HepG2 (cell line): ENCODE data around the gene MRPL28. TPM values are rescaled to one million over a fixed set of nuclear protein-coding genes. Genes with fewer than 3 reads are reported as not detected.

ENCODE experiments used
- AGO2 ChIP-seq: fragments of 200-400 bp; formaldehyde crosslinking; optimal IDR thresholded peaks from 2 replicates; pipeline ENCODE3; 2017; ENCODE audit warnings: mild to moderate bottlenecking, low read depth, low read length, moderate library complexity
- CEBPG ChIP-seq: IDR thresholded peaks from 2 replicates; pipeline ENCODE4 v1.6.1; 2016
- CERS6 ChIP-seq: sonication (generic); formaldehyde crosslinking; IDR thresholded peaks from 2 replicates; pipeline ENCODE4 v1.5.0; 2020; ENCODE audit warnings: missing genetic modification reagents
- CHD4 ChIP-seq: fragments of 200-600 bp; sonication (generic); IDR thresholded peaks from 2 replicates; pipeline ENCODE4 v1.7.0; 2017; ENCODE audit warnings: mild to moderate bottlenecking, low read length, borderline replicate concordance
- CREM ChIP-seq, 2 experiments: sonication (generic) in 1 of 2; formaldehyde crosslinking in 1 of 2; IDR thresholded peaks; 2 replicates each; pipeline versions ENCODE4 v1.4.0 to v1.6.1; 2016 to 2020; ENCODE audit warnings: antibody characterized with exemption in 1 of 2, mild to moderate bottlenecking in 1 of 2, missing genetic modification reagents in 1 of 2
- EEA1 ChIP-seq: sonication (generic); formaldehyde crosslinking; IDR thresholded peaks from 2 replicates; pipeline ENCODE4 v1.5.1; 2020; ENCODE audit warnings: mild to moderate bottlenecking, missing genetic modification reagents, borderline replicate concordance
- HIC2 ChIP-seq: sonication (generic); formaldehyde crosslinking; IDR thresholded peaks from 2 replicates; pipeline ENCODE4 v1.9.0; 2022; ENCODE audit warnings: low read depth, missing genetic modification reagents
- HIVEP1 ChIP-seq: sonication (generic); formaldehyde crosslinking; IDR thresholded peaks from 2 replicates; pipeline ENCODE4 v1.4.0; 2020; ENCODE audit warnings: mild to moderate bottlenecking, missing genetic modification reagents
- HOXA9 ChIP-seq: sonication (generic); formaldehyde crosslinking; IDR thresholded peaks from 2 replicates; pipeline ENCODE4 v1.8.1; 2022; ENCODE audit warnings: missing genetic modification reagents, mild to moderate bottlenecking, moderate library complexity, borderline replicate concordance
- MIXL1 ChIP-seq: IDR thresholded peaks from 2 replicates; pipeline ENCODE4 v1.6.1; 2016
- NCOA2 ChIP-seq: sonication (generic); formaldehyde crosslinking; IDR thresholded peaks from 2 replicates; pipeline ENCODE4 v1.8.0; 2022; ENCODE audit warnings: inconsistent platforms
- PAWR ChIP-seq: sonication (generic); formaldehyde crosslinking; IDR thresholded peaks from 2 replicates; pipeline ENCODE4 v1.4.0; 2020; ENCODE audit warnings: missing genetic modification reagents, mild to moderate bottlenecking, borderline replicate concordance
- PHF21A ChIP-seq: sonication (generic); formaldehyde crosslinking; IDR thresholded peaks from 2 replicates; pipeline ENCODE4 v1.5.0; 2020; ENCODE audit warnings: mild to moderate bottlenecking, missing genetic modification reagents
- POLR2G ChIP-seq: fragments of 200-400 bp; formaldehyde crosslinking; IDR thresholded peaks from 2 replicates; pipeline ENCODE4 v1.6.1; 2018; ENCODE audit warnings: mild to moderate bottlenecking, low read depth, low read length, moderate library complexity
- PPARG ChIP-seq: conservative IDR thresholded peaks from 2 replicates; pipeline ENCODE4 v1.6.1; 2016; ENCODE audit warnings: missing biosample characterization, missing genetic modification reagents
- RBM22 ChIP-seq: fragments of 200-400 bp; formaldehyde crosslinking; optimal IDR thresholded peaks from 2 replicates; pipeline ENCODE3; 2017; ENCODE audit warnings: mild to moderate bottlenecking, low read length, moderate library complexity
- SMARCE1 ChIP-seq: fragments of 450-650 bp; IDR thresholded peaks from 2 replicates; pipeline ENCODE4 v1.6.1; 2017; ENCODE audit warnings: borderline replicate concordance
- SP140L ChIP-seq: sonication (generic); formaldehyde crosslinking; IDR thresholded peaks from 2 replicates; pipeline ENCODE4 v1.4.0; 2020; ENCODE audit warnings: missing genetic modification reagents, borderline replicate concordance
- ZBTB3 ChIP-seq: sonication (generic); formaldehyde crosslinking; IDR thresholded peaks from 2 replicates; pipeline ENCODE4 v1.4.0; 2020; ENCODE audit warnings: low read depth, mild to moderate bottlenecking, moderate library complexity, missing genetic modification reagents, borderline replicate concordance
- ZBTB42 ChIP-seq: sonication (generic); formaldehyde crosslinking; IDR thresholded peaks from 2 replicates; pipeline ENCODE4 v1.5.0; 2020; ENCODE audit warnings: mild to moderate bottlenecking, missing genetic modification reagents
- ZIK1 ChIP-seq: sonication (generic); formaldehyde crosslinking; IDR thresholded peaks from 2 replicates; pipeline ENCODE4 v1.5.0; 2020; ENCODE audit warnings: mild to moderate bottlenecking, low read depth, missing genetic modification reagents, borderline replicate concordance
- ZNF10 ChIP-seq: sonication (generic); formaldehyde crosslinking; IDR thresholded peaks from 2 replicates; pipeline ENCODE4 v1.4.0; 2020; ENCODE audit warnings: mild to moderate bottlenecking, low read depth, missing genetic modification reagents, borderline replicate concordance
- ZNF3 ChIP-seq: IDR thresholded peaks from 2 replicates; pipeline ENCODE4 v1.7.0; 2017; ENCODE audit warnings: inconsistent platforms
- ZNF362 ChIP-seq: sonication (generic); formaldehyde crosslinking; IDR thresholded peaks from 2 replicates; pipeline ENCODE4 v1.4.0; 2020; ENCODE audit warnings: missing genetic modification reagents, mild to moderate bottlenecking, borderline replicate concordance
- ZNF468 ChIP-seq: sonication (generic); formaldehyde crosslinking; IDR thresholded peaks from 2 replicates; pipeline ENCODE4 v1.8.0; 2022; ENCODE audit warnings: mild to moderate bottlenecking, moderate library complexity, missing genetic modification reagents
- ZNF777 ChIP-seq: sonication (generic); formaldehyde crosslinking; IDR thresholded peaks from 2 replicates; pipeline ENCODE4 v1.4.0; 2020; ENCODE audit warnings: missing genetic modification reagents
- ZNF790 ChIP-seq: sonication (generic); formaldehyde crosslinking; IDR thresholded peaks from 2 replicates; pipeline ENCODE4 v1.8.0; 2022; ENCODE audit warnings: missing genetic modification reagents, mild to moderate bottlenecking, borderline replicate concordance
- ZSCAN12 ChIP-seq: sonication (generic); formaldehyde crosslinking; IDR thresholded peaks from 2 replicates; pipeline ENCODE4 v1.9.0; 2021; ENCODE audit warnings: mild to moderate bottlenecking, missing genetic modification reagents
- polyA plus RNA-seq, 8 experiments: library from polyadenylated mRNA; depleted of rRNA in 3 of 8; stranded (reverse) in 7 of 8; unstranded in 1 of 8; fragments of >200 nt; fragmentation: Illumina TruSeq in 4 of 8; extraction: Trizol in 4 of 8; gene quantifications; 2 replicates each; pipeline versions ENCODE4 v1.2.1 to v1.2.3, GENCODE V29; 2011 to 2016; ENCODE audit warnings: low read depth in 4 of 8, missing spikeins in 1 of 8, mixed read lengths in 1 of 8; ENCODE audit not compliant: insufficient read depth in 1 of 8
- total RNA-seq, 5 experiments: library from RNA; depleted of rRNA; stranded (reverse); fragments of >200 nt; fragmentation: Illumina TruSeq; extraction: Trizol; gene quantifications; 2 replicates each; pipeline ENCODE4 v1.2.3, GENCODE V29; 2016; ENCODE audit warnings: low read depth in 1 of 5

The MRPL28 gene
- total and polyA plus RNA-seq, 2 of the 13 experiments (the other 11 are each of a cell fraction or from before 2014, with no cell fraction given), result 114 to 135 TPM

- TF ChIP-seq AGO2, result peak; percentile 35
- no peak for TF ChIP-seq ZBTB42
- no peak for TF ChIP-seq SP140L (CRISPR knock-in tag)
- no peak for TF ChIP-seq ZNF362 (CRISPR knock-in tag)
- no peak for TF ChIP-seq CEBPG (CRISPR knock-in tag)
- no peak for TF ChIP-seq ZNF468 (CRISPR knock-in tag)
- TF ChIP-seq PAWR (CRISPR knock-in tag), result no peak
- no peak for TF ChIP-seq HOXA9 (CRISPR knock-in tag)
- TF ChIP-seq HIVEP1 (CRISPR knock-in tag), result no peak
- no peak for TF ChIP-seq ZNF777 (CRISPR knock-in tag)
- TF ChIP-seq ZBTB3 (CRISPR knock-in tag), result no peak
- no peak for TF ChIP-seq ZSCAN12 (CRISPR knock-in tag)
- TF ChIP-seq ZNF3 (CRISPR knock-in tag), result no peak
- TF ChIP-seq POLR2G, result 0 out of 2 replicates have a peak, but pooled peaks have one; percentile 24
- no peak for TF ChIP-seq EEA1 (CRISPR knock-in tag)
- no peak for TF ChIP-seq ZNF10 (CRISPR knock-in tag)
- no peak for TF ChIP-seq CHD4
- TF ChIP-seq CERS6 (CRISPR knock-in tag), result no peak
- TF ChIP-seq PHF21A (CRISPR knock-in tag), result no peak
- no peak for TF ChIP-seq NCOA2 (CRISPR knock-in tag)
- no peak for TF ChIP-seq RBM22
- no peak for TF ChIP-seq SMARCE1
- TF ChIP-seq CREM (IDR thresholded peaks at IDR 0.05), result no peak
- no peak for TF ChIP-seq CREM (CRISPR knock-in tag; IDR thresholded peaks at IDR 0.05)
- TF ChIP-seq ZIK1, result no peak
- no peak for TF ChIP-seq HIC2 (CRISPR knock-in tag)
- TF ChIP-seq PPARG, result no peak
- TF ChIP-seq MIXL1, result no peak
- no peak for TF ChIP-seq ZNF790 (CRISPR knock-in tag)
Measured at GRCh38 chr16:351804-352520, 18.4 kb downstream of the MRPL28 start (continued).
